Measurements from ENCODE around the gene AFAP1. TPM values are rescaled to one million over a fixed set of nuclear protein-coding genes. Genes with fewer than 3 reads are reported as not detected.

The AFAP1 gene
- 11.8 TPM for polyA plus RNA-seq (2013, experiment 1 of 4)
- 12.1 TPM for polyA plus RNA-seq (2013, experiment 2 of 4)
- polyA plus RNA-seq (2013, experiment 3 of 4): 9.4 TPM
- polyA plus RNA-seq (2013, experiment 4 of 4): 10.2 TPM

GRCh38 chr4:7939377-7940108 lies at the start of gene AFAP1:
Gene AFAP1, minus strand, starts transcription at chr4:7939861. Its CDS starts 67,783 bp downstream, at chr4:7872078.
- peaks cover 18% of the 10 kb centered on the region for H3K27me3 ChIP-seq (ENCODE audit: control insufficient read depth, insufficient read depth, low read length, poor library complexity, severe bottlenecking)
- no peak within 1 kb of the TSS for H3K27ac ChIP-seq (ENCODE audit: insufficient read depth, low read depth, low read length, poor library complexity, severe bottlenecking)
- no peaks in the 10 kb centered on the region for H3K9me3 ChIP-seq (ENCODE audit: control insufficient read depth, low read length)
- peaks cover 7% of the 10 kb centered on the region for H3K4me1 ChIP-seq (ENCODE audit: control insufficient read depth, insufficient read depth, low read length)
- no peaks in the 10 kb centered on the region for H3K36me3 ChIP-seq (ENCODE audit: control insufficient read depth, insufficient read depth, low read length)
- H3K4me3 ChIP-seq (ENCODE audit: insufficient read depth, low read depth, low read length): peak within 1 kb of the TSS; percentile 83
- WGBS, 2 experiments: 0% methylated on average over 96 of the region's 96 CpGs

- no peaks in the 10 kb centered on the region for H3K36me3 ChIP-seq (ENCODE audit: control insufficient read depth, insufficient read depth, low read length)
- WGBS, 2 experiments: 83 to 88% methylated on average over 1 of the region's 1 CpG
- no peaks in the 10 kb centered on the region for H3K27me3 ChIP-seq (ENCODE audit: control insufficient read depth, insufficient read depth, low read length, poor library complexity, severe bottlenecking)
- H3K9me3 ChIP-seq (ENCODE audit: control insufficient read depth, low read length): no peaks in the 10 kb centered on the region
- H3K27ac ChIP-seq (ENCODE audit: insufficient read depth, low read depth, low read length, poor library complexity, severe bottlenecking): no peak overlapping the region
- H3K4me3 ChIP-seq (ENCODE audit: insufficient read depth, low read depth, low read length): no peak overlapping the region
- H3K4me1 ChIP-seq (ENCODE audit: control insufficient read depth, insufficient read depth, low read length): peaks cover 16% of the 10 kb centered on the region
Measured at GRCh38 chr4:7988437-7988836, 48.8 kb upstream of the AFAP1 start.

- Histone ChIP-seq H3K4me1 (ENCODE audit: control insufficient read depth, insufficient read depth, low read length) (peaks cover 14% of the 10 kb centered on the region), H3K27ac (ENCODE audit: insufficient read depth, low read depth, low read length, poor library complexity, severe bottlenecking) (no peak overlapping the region), H3K4me3 (ENCODE audit: insufficient read depth, low read depth, low read length) (no peak overlapping the region), H3K9me3 (ENCODE audit: control insufficient read depth, low read length) (no peaks in the 10 kb centered on the region), H3K36me3 (ENCODE audit: control insufficient read depth, insufficient read depth, low read length) (no peaks in the 10 kb centered on the region), H3K27me3 (ENCODE audit: control insufficient read depth, insufficient read depth, low read length, poor library complexity, severe bottlenecking) (no peaks in the 10 kb centered on the region)
- 49 to 51% methylated on average over 10 of the region's 10 CpGs for WGBS, 2 experiments
Measured at GRCh38 chr4:7987148-7987989, 47.7 kb upstream of the AFAP1 start.

GRCh38 chr4:7985891-7986441 lies 46.3 kb upstream of the AFAP1 start:
- Histone ChIP-seq H3K4me3 (ENCODE audit: insufficient read depth, low read depth, low read length) (no peak overlapping the region), H3K36me3 (ENCODE audit: control insufficient read depth, insufficient read depth, low read length) (no peaks in the 10 kb centered on the region), H3K27me3 (ENCODE audit: control insufficient read depth, insufficient read depth, low read length, poor library complexity, severe bottlenecking) (no peaks in the 10 kb centered on the region), H3K9me3 (ENCODE audit: control insufficient read depth, low read length) (no peaks in the 10 kb centered on the region), H3K4me1 (ENCODE audit: control insufficient read depth, insufficient read depth, low read length) (peaks cover 10% of the 10 kb centered on the region), H3K27ac (ENCODE audit: insufficient read depth, low read depth, low read length, poor library complexity, severe bottlenecking) (no peak overlapping the region)
- WGBS, 2 experiments: 72 to 74% methylated on average over 21 of the region's 21 CpGs

GRCh38 chr4:7985072-7985471 lies 45.4 kb upstream of the AFAP1 start:
- Histone ChIP-seq H3K27me3 (ENCODE audit: control insufficient read depth, insufficient read depth, low read length, poor library complexity, severe bottlenecking) (no peaks in the 10 kb centered on the region), H3K36me3 (ENCODE audit: control insufficient read depth, insufficient read depth, low read length) (no peaks in the 10 kb centered on the region), H3K4me1 (ENCODE audit: control insufficient read depth, insufficient read depth, low read length) (peaks cover 10% of the 10 kb centered on the region), H3K27ac (ENCODE audit: insufficient read depth, low read depth, low read length, poor library complexity, severe bottlenecking) (no peak overlapping the region), H3K4me3 (ENCODE audit: insufficient read depth, low read depth, low read length) (no peak overlapping the region), H3K9me3 (ENCODE audit: control insufficient read depth, low read length) (no peaks in the 10 kb centered on the region)
- 95% methylated on average over 12 of the region's 12 CpGs for WGBS, 2 experiments

GRCh38 chr4:7984286-7984925 lies 44.7 kb upstream of the AFAP1 start:
- WGBS, 2 experiments: 90 to 91% methylated on average over 31 of the region's 31 CpGs
- no peaks in the 10 kb centered on the region for H3K36me3 ChIP-seq (ENCODE audit: control insufficient read depth, insufficient read depth, low read length)

GRCh38 chr4:7983296-7983695 lies 43.6 kb upstream of the AFAP1 start:
- no peaks in the 10 kb centered on the region for H3K27me3 ChIP-seq (ENCODE audit: control insufficient read depth, insufficient read depth, low read length, poor library complexity, severe bottlenecking)
- no peaks in the 10 kb centered on the region for H3K36me3 ChIP-seq (ENCODE audit: control insufficient read depth, insufficient read depth, low read length)
- no peak overlapping the region for H3K27ac ChIP-seq (ENCODE audit: insufficient read depth, low read depth, low read length, poor library complexity, severe bottlenecking)
- H3K9me3 ChIP-seq (ENCODE audit: control insufficient read depth, low read length): no peaks in the 10 kb centered on the region
- no peak overlapping the region for H3K4me3 ChIP-seq (ENCODE audit: insufficient read depth, low read depth, low read length)
- peaks cover 10% of the 10 kb centered on the region for H3K4me1 ChIP-seq (ENCODE audit: control insufficient read depth, insufficient read depth, low read length)
- 94 to 95% methylated on average over 17 of the region's 17 CpGs for WGBS, 2 experiments

More at GRCh38 chr4:7984286-7984925, 44.7 kb upstream of the AFAP1 start:
- Histone ChIP-seq H3K27ac (ENCODE audit: insufficient read depth, low read depth, low read length, poor library complexity, severe bottlenecking) (no peak overlapping the region), H3K27me3 (ENCODE audit: control insufficient read depth, insufficient read depth, low read length, poor library complexity, severe bottlenecking) (no peaks in the 10 kb centered on the region), H3K9me3 (ENCODE audit: control insufficient read depth, low read length) (no peaks in the 10 kb centered on the region), H3K4me1 (ENCODE audit: control insufficient read depth, insufficient read depth, low read length) (peaks cover 10% of the 10 kb centered on the region), H3K4me3 (ENCODE audit: insufficient read depth, low read depth, low read length) (no peak overlapping the region)

- H3K27me3 ChIP-seq (ENCODE audit: control insufficient read depth, insufficient read depth, low read length, poor library complexity, severe bottlenecking): no peaks in the 10 kb centered on the region
- no peak overlapping the region for H3K4me3 ChIP-seq (ENCODE audit: insufficient read depth, low read depth, low read length)
- 87 to 88% methylated on average over 8 of the region's 8 CpGs for WGBS, 2 experiments
- no peaks in the 10 kb centered on the region for H3K9me3 ChIP-seq (ENCODE audit: control insufficient read depth, low read length)
- no peaks in the 10 kb centered on the region for H3K36me3 ChIP-seq (ENCODE audit: control insufficient read depth, insufficient read depth, low read length)
- H3K4me1 ChIP-seq (ENCODE audit: control insufficient read depth, insufficient read depth, low read length): peaks cover 10% of the 10 kb centered on the region
- H3K27ac ChIP-seq (ENCODE audit: insufficient read depth, low read depth, low read length, poor library complexity, severe bottlenecking): no peak overlapping the region
Measured at GRCh38 chr4:7981738-7982394, 42.2 kb upstream of the AFAP1 start.

- Histone ChIP-seq H3K4me3 (ENCODE audit: insufficient read depth, low read depth, low read length) (no peak overlapping the region), H3K27me3 (ENCODE audit: control insufficient read depth, insufficient read depth, low read length, poor library complexity, severe bottlenecking) (no peaks in the 10 kb centered on the region), H3K9me3 (ENCODE audit: control insufficient read depth, low read length) (no peaks in the 10 kb centered on the region), H3K36me3 (ENCODE audit: control insufficient read depth, insufficient read depth, low read length) (no peaks in the 10 kb centered on the region), H3K4me1 (ENCODE audit: control insufficient read depth, insufficient read depth, low read length) (no peaks in the 10 kb centered on the region), H3K27ac (ENCODE audit: insufficient read depth, low read depth, low read length, poor library complexity, severe bottlenecking) (no peak overlapping the region)
- 80 to 96% methylated on average over 2 of the region's 2 CpGs for WGBS, 2 experiments
Measured at GRCh38 chr4:7980036-7980435, 40.4 kb upstream of the AFAP1 start.

Measured in ectodermal cell (in vitro differentiated cells).